ENCODE measurements around the gene NKAPD1.
"Not testable (repeated sequence)": the region's sequence is repeated elsewhere in the genome, so short reads cannot be mapped to it uniquely, and the experiment has no call there.

The NKAPD1 gene

GRCh38 chr11:112086422-112087191 is 12.5 kb downstream of the NKAPD1 start, which contains the start of the genes SDHD and TIMM8B:
Gene SDHD, plus strand, starts transcription at chr11:112086873. Its CDS starts 35 bp downstream, at chr11:112086908.
Gene TIMM8B, minus strand, starts transcription at chr11:112086756. Its CDS starts 33 bp downstream, at chr11:112086723.
- peak; percentile 96 for DNase-seq

DNA sequence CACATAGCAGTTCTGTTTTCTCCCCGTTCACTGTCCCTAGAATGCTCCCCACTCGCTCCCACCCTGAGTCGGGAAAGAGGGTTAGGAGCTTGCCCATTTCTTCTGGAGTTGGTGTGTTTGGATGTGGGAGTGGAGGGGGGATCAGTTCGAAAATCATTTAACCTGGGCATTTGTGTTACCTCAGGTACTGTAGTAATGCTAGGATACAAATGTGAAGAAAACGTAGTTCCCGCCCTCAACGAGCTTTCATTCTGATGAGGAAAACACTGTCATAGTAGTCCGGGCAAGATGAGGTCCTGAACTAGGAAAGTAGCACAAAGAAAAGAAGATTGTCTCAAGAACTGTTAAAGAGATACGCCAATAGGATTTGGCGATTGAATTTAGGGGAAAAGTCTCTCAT is 13.1 kb downstream of the NKAPD1 start:
- no peak for DNase-seq

DNA sequence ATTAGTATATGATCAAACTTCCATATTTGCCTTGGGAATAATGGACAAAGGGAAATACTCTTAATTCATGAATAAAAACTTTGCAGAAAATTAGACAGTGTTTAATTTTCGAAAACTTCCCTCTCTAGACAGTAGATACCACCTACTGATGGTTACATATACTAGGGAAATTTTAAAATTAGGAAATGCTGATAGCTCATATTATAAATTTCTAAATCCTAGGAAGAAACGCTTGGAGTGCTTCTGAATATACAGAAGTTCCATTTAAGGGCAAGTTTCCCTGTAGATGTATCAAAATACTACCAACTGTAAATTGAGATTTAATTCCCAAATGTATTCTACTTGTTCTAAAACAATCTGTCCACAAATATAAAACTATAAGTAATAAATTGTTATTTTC is 21.2 kb downstream of the NKAPD1 start:
- not testable (repeated sequence) for DNase-seq

DNA sequence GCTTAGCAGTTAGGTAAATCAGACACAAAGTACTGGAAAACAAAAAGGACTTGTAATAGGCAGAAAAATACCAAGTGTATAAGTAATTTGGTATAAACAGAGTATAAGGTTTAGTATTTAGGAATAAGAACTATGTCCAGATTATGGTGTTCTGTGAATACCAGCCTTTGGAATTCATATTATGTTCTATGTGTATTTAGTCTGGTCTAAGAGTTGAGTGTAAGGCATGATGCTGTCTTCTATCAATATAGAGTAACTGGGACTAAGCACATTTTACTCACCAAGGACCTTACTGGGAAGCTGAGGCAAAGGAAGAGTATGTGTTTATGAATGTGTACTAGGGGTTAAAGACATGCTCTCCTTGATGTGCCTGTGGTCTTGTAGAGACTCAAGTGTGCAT is 22.1 kb downstream of the NKAPD1 start:
- DNase-seq: no peak

GRCh38 chr11:112097734-112098528 is 23.8 kb downstream of the NKAPD1 start:
- DNase-seq: no peak

DNA sequence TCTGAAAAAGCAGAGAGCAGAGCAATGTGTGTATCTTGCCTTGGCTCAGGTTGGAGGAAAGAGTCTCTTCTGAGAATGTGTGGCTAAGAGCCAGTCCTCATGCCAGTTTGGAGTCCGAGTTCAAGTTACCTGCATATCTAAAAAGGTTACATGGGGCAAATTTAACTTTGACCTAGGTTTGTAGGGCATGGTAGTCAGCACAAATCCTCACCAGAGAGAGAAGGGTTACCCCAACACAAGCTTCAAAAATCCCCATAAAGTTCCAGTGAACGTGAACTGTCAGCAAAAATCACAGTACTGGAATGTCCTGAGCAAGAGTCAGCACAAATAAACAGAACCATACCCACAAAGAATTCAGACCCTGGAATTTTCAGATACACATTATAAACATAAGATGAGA is 26.4 kb downstream of the NKAPD1 start:
- no peak for DNase-seq

DNA sequence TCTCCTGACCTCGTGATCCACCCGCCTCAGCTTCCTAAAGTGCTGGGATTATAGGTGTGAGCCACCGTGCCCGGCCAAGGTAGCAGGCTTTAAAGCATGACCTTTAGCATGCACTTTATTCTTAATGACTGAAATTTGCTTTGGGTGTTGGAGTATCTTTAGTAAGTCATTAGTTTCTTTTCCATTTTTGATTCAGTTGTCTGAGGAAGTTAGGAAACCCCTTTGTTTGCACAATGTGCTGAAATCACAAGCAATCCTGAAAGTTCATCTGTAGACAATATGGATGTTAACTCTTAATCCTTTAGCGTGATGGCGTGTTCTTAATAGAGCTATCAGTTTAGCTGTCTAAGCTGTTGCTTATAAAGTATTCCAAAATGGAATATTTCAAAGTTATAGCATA is 29.3 kb downstream of the NKAPD1 start:
- no peak for DNase-seq

DNA sequence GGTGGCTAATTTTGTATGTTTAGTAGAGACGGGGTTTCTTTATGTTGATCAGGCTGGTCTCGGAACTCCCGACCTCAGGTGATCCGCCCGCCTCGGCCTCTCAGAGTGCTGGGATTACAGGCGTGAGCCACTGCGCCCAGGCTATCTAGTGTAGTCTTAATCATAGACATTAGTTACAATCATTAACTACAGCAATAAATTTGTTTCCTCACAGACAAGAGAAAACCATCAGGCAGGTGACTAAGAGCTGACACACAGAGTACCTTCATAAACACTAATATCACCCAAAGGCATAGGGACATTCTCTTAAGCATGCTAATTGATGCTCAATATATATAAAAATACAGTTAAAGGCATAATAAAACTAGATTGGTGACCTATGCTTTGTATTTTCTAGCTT is 32.0 kb downstream of the NKAPD1 start:
- no peak for DNase-seq

- DNase-seq: peak; percentile 60
Observed at GRCh38 chr11:112113539-112114457, 39.7 kb downstream of the NKAPD1 start.

- DNase-seq: no peak
Observed at GRCh38 chr11:112114460-112114859, 40.4 kb downstream of the NKAPD1 start.

- DNase-seq: no peak
Observed at GRCh38 chr11:112115386-112115785, 41.3 kb downstream of the NKAPD1 start.

GRCh38 chr11:112118176-112118575 is 44.1 kb downstream of the NKAPD1 start:
- no peak for DNase-seq

DNA sequence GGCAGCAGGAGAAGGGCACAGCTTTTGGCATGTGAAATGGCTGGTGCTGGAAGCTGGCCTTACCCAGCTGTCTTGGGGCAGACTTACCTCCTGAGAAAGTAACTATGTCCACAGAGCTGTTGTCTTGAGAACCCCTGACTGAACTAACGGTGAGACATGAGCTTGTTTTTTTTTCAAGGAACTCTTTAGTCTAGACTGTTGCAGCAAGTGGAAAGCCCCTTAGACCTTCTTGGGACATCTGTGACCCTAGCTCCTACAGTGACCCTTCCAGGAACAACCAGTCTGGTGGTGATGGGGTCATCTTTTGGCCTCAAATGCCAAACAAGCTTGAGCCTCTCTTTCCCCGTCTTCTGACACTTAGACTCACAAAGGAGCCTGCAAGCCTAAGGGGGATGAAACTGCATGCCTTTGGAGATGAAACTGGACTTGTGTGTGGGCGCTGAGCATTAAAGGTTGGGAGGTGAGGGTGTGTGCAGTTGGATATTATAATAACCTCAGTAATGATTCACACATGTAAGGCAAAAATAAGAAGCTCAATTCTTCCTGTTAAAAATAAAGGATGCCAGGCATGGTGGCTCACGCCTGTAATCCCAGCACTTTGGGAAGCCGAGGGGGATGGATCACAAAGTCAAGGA is 48.0 kb downstream of the NKAPD1 start:
- no peak for DNase-seq

- DNase-seq: no peak
Observed at GRCh38 chr11:112123129-112123528, 49.0 kb downstream of the NKAPD1 start.

DNA sequence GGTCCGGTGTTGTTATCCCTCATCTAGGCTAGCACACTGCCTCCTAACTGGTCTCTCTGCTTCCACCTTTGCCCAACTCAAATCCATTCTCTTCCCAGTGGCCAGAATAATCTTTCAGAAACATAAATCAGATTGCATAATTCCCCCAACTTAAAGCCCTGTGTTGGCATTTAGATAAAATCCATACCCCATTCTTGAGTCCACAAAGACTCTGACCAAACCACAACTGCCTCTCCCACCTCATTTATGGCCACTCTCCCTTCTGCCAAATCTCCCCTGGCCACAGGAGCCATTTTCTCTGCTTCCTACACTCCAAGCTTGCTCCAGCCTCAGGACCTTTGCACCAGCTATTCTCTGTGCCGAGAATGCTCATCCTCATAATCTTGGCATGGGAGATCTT is 53.0 kb downstream of the NKAPD1 start:
- DNase-seq: no peak

DNA sequence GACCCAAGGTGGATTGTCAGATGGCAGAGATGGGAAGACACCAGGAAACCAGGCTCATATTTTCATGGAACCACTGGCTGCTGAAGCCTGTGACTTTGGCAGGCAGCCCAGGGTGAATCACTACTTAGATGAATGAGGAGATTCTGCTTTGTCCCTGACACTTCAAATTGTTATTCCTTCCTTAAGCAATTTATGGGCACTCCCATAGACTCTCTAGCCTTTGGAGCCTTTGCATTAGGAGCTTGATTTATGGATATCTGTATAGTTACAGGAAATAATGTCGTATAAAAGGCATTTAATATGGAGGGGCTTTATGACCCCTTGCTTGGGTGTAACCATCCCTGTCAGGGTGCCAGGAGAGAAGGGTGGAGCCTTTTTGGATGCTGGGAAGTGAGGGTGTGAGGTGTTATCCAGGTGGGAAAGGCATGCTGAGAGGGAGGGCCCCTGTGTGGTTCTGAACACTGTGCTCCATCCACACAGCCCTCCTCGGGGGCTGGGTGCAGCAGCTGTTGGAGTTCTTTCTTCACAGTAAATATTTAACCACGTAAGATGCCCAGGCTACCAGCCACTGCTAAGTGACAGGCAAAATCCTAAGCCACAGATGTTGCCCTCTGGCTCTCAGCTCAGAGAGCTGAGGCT is 54.5 kb downstream of the NKAPD1 start:
- DNase-seq: no peak

DNA sequence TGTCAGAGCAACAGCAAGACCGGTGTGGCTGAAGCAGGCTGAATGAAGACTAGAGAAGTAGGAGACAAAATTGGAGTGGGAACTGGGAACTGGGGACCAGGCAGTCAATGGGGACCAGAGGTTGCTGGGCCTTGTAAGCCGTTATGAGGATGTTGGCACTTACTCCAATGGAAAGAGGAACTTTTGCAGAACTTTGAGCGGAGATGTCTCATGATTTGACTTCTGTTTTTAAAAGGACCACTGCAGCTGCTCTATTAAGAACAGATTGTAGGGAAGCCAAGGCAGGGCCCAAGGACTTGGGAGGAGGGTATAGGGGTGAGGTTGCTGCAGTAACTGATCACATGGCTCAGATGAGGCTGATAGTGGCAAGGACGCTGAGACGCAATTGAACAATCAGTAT is 55.6 kb downstream of the NKAPD1 start:
- no peak for DNase-seq

GRCh38 chr11:112132737-112133136 is 58.6 kb downstream of the NKAPD1 start:
- no peak for DNase-seq

DNA sequence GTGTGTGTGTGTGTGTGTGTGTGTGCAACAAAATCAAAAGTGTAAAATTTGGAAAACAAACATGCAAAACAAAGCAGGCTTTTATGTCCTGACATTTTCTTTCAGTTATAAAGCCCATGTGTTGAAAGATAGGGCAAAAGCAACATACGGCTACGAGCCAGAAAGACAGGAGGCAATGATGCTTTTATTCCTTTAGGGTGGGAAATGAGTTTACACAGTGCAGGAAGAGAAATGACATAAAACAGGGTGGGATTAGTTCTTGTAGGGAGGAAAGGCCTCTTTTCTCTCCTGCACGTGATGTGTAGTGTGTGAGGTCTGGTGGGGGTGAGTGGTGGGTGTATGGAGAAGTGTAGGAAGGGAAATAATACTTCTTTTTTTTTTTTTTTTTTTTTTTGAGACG is 60.4 kb downstream of the NKAPD1 start:
- no peak for DNase-seq

Data from NCI-H1436 (cell line).